H1 (cell line): ENCODE measurements around the gene S100A10.

ENCODE experiments used
- CREB1 ChIP-seq: IDR thresholded peaks from 2 replicates; pipeline ENCODE4 v1.6.1; 2012; ENCODE audit warnings: inconsistent platforms
- RFX5 ChIP-seq: IDR thresholded peaks from 2 replicates; pipeline ENCODE4 v1.6.1; 2011; ENCODE audit warnings: low read depth, low read length, improper control_type of control experiment, borderline replicate concordance
- SIX5 ChIP-seq: IDR thresholded peaks from 2 replicates; pipeline ENCODE4 v1.6.1; 2011; ENCODE audit warnings: mild to moderate bottlenecking, low read depth, low read length
- YY1 ChIP-seq: IDR thresholded peaks from 2 replicates; pipeline ENCODE4 v1.6.1; 2011; ENCODE audit warnings: low read depth, mild to moderate bottlenecking, low read length
- ZNF274 ChIP-seq: IDR thresholded peaks from 2 replicates; pipeline ENCODE4 v1.7.0; 2012; ENCODE audit warnings: low read length, borderline replicate concordance; ENCODE audit errors: extremely low read depth
- TF ChIP-seq, protein P1 (sequence below), 3 experiments: IDR thresholded peaks; 1 replicate in 2 of 3; 2 replicates in 1 of 3; pipeline versions ENCODE4 v1.5.1 to v1.6.1; 2011; ENCODE audit warnings: low read length in 3 of 3, mild to moderate bottlenecking in 3 of 3, inconsistent platforms in 2 of 3, low read depth in 1 of 3, moderate library complexity in 1 of 3; ENCODE audit not compliant: insufficient read depth in 1 of 3; ENCODE audit errors: control extremely low read depth in 1 of 3

GRCh38 chr1:151991663-151992302 is 1.9 kb downstream of the S100A10 start:
- no peak for TF ChIP-seq YY1
- TF ChIP-seq ZNF274 = no peak
- TF ChIP-seq RFX5 = no peak
- TF ChIP-seq, protein P1, sequence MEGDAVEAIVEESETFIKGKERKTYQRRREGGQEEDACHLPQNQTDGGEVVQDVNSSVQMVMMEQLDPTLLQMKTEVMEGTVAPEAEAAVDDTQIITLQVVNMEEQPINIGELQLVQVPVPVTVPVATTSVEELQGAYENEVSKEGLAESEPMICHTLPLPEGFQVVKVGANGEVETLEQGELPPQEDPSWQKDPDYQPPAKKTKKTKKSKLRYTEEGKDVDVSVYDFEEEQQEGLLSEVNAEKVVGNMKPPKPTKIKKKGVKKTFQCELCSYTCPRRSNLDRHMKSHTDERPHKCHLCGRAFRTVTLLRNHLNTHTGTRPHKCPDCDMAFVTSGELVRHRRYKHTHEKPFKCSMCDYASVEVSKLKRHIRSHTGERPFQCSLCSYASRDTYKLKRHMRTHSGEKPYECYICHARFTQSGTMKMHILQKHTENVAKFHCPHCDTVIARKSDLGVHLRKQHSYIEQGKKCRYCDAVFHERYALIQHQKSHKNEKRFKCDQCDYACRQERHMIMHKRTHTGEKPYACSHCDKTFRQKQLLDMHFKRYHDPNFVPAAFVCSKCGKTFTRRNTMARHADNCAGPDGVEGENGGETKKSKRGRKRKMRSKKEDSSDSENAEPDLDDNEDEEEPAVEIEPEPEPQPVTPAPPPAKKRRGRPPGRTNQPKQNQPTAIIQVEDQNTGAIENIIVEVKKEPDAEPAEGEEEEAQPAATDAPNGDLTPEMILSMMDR (IDR thresholded peaks at IDR 0.05; ENCODE audit: control extremely low read depth in 1 of 3, insufficient read depth in 1 of 3, low read depth in 1 of 3, low read length in 3 of 3) = no peak
- TF ChIP-seq SIX5 = no peak
- no peak for TF ChIP-seq CREB1
